CD4-positive, alpha-beta T cell treated with Interleukin-17A for 1 hour (primary cell): ENCODE data around the gene PHF21A.
"Not testable (repeated sequence)": the region's sequence is repeated elsewhere in the genome, so short reads cannot be mapped to it uniquely, and the experiment has no call there.

Experiments
- DNase-seq: peaks from one replicate; pipeline ENCODE4 v3.0.0-alpha.2; 2020

PHF21A gene

GRCh38 chr11:46119352-46120216 lies 1.7 kb downstream of the PHF21A start:
- peak; percentile 90 for DNase-seq

- DNase-seq = peak; percentile 23
Measured at GRCh38 chr11:46118702-46119351, 2.4 kb downstream of the PHF21A start.

GRCh38 chr11:46117842-46118241 lies 3.4 kb downstream of the PHF21A start:
- DNase-seq = peak; percentile 31

GRCh38 chr11:46116712-46117037 lies 4.6 kb downstream of the PHF21A start:
- DNase-seq = not testable (repeated sequence)

- peak; percentile 48 for DNase-seq
Measured at GRCh38 chr11:46116007-46116711, 5.1 kb downstream of the PHF21A start.

- no peak for DNase-seq
Measured at GRCh38 chr11:46114961-46115360, 6.3 kb downstream of the PHF21A start.

GRCh38 chr11:46114378-46114777 lies 6.9 kb downstream of the PHF21A start:
- no peak for DNase-seq

- DNase-seq = peak; percentile 81
Measured at GRCh38 chr11:46112961-46113607, 8.2 kb downstream of the PHF21A start.

- DNase-seq = no peak
Measured at GRCh38 chr11:46108751-46109150, 12.5 kb downstream of the PHF21A start.

GRCh38 chr11:46107780-46108179 lies 13.5 kb downstream of the PHF21A start:
- no peak for DNase-seq

GRCh38 chr11:46107408-46107718 lies 13.9 kb downstream of the PHF21A start:
- DNase-seq = no peak

GRCh38 chr11:46106530-46107407 lies 14.5 kb downstream of the PHF21A start:
- no peak for DNase-seq

GRCh38 chr11:46105926-46106325 lies 15.3 kb downstream of the PHF21A start:
- DNase-seq = no peak

- no peak for DNase-seq
Measured at GRCh38 chr11:46105134-46105628, 16.1 kb downstream of the PHF21A start.

GRCh38 chr11:46102843-46103242 lies 18.4 kb downstream of the PHF21A start:
- DNase-seq = no peak

- DNase-seq = peak; percentile 34
Measured at GRCh38 chr11:46100670-46101069, 20.6 kb downstream of the PHF21A start.

GRCh38 chr11:46099963-46100316 lies 21.3 kb downstream of the PHF21A start:
- DNase-seq = peak; percentile 35

GRCh38 chr11:46090375-46090774 lies 30.9 kb downstream of the PHF21A start:
- DNase-seq = no peak

- no peak for DNase-seq
Measured at GRCh38 chr11:46079662-46080061, 41.6 kb downstream of the PHF21A start.

- no peak for DNase-seq
Measured at GRCh38 chr11:46075928-46076327, 45.3 kb downstream of the PHF21A start.

- no peak for DNase-seq
Measured at GRCh38 chr11:46075168-46075567, 46.1 kb downstream of the PHF21A start.

- no peak for DNase-seq
Measured at GRCh38 chr11:46073632-46074031, 47.6 kb downstream of the PHF21A start.
